DMS114 treated with DMSO at 0.1 percent for 48 hours (cell line): ENCODE data around the gene SPATA2.

Experiments
- DNase-seq: peaks from one replicate; lab custom pipeline; 2025; ENCODE audit not compliant: unreplicated experiment; lab: John Stamatoyannopoulos, UW

SPATA2 gene

DNA sequence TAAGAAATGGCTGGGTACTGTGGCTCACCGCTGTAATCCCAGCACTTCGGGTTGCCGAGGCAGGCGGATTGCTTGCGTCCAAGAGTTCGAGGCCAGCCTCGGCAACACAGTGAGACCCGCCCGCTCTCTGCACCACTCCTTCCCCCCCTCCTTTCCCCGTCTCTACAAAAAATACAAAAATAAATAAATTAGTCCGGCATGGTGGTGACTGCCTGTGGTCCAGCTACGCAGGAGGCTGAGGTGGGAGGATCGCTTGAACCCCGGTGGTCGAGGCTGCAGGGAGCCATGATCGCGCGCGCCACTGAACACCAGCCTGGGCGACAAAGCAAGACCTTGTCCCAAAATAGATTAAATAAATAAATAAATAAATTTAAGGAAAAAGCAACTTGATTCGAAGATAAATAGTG lies 20.4 kb upstream of the SPATA2 start:
- DNase-seq: no peak

DNA sequence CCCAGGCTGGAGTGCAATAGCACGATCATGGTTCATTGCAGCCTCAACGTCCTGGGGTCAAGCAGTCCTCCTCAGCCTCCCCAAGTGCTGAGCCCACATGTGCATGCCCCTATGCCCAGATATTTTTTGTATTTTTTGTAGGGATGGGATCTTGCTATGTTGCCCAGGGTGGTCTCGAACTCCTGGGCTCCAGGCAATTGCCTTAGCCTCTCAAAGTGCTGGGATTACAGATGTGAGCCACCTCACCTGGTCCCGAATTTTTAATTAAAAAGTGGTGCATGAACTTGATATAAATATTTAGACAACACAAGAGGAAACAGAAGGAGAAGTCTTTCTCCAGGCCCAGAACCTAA lies 13.8 kb upstream of the SPATA2 start:
- DNase-seq: no peak

DNA sequence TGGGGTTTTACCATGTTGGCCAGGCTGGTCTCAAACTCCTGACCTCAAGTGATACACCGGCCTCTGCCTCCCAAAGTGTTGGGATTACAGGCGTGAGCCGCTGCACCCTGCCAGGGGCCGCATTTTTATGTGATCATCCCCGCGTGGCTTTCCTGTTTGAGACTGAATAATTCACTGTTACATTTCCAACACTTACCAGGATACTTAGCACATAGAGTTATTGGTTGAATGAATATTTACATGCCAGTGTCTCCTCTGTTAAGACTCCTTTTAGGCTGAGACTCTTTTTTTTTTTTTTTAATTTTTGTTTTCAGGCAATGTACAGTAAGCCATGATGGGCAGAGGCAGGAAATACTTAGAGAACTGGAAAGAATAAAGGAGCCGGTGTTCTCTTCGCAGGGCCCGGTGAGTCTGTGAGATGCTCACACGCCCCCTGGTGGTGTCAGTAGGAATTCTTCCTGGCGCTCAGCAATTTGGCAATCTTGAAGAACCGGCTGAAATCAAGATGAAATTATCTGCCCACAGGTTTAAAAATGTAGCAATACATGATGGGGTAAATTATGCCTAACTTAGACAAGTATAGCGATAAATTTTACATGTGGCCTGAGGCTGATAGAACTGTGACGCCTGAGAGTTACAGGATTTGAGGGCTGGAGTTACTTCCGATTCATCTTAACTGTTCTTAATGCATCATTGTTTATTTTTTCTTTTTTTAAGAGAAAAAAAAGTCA lies 13.2 kb upstream of the SPATA2 start:
- DNase-seq: peak; percentile 90

DNA sequence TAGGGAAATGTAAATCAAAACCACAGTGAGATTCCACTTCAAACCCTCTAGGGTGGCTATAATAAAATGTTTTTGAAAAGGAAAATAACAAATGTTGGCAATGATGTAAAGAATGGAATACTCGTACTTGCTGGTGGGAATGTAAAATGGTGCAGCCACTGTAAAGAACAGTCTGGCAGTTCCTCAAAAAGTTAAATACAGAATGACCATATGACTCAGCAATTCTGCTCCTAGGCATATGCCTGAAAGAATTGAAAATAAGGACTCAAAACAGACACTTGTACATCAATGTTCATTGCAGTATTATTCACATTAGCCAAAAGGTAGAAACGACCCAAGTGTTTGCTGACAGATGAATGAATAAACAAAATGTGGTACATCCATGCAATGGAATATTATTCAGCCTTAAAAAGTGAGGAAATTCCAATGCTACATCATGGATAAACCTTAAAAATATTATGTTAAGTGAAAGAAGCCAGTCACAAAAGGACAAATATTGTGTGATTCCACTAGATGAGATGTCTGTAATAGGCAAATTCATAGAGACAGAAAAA lies 10.6 kb upstream of the SPATA2 start:
- DNase-seq: no peak

DNA sequence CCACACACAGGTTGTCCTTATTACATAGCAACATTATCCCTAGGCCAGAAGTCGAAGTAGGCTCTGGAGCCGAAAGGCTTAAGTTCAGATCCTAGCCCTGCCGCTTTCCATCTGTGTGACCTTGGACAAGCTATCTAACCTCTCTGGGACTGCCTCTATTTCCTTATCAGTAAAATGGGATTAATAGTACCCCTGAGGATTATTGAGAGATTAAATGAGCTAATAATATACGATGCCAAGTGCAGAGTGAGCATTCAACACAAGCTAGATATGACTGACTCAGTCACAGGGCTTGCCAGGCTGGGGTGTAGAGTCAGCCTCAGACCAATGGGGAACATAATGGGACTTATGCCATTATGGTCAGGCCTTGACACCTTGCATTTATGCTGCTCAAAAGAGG lies 8.9 kb upstream of the SPATA2 start:
- no peak for DNase-seq

DNA sequence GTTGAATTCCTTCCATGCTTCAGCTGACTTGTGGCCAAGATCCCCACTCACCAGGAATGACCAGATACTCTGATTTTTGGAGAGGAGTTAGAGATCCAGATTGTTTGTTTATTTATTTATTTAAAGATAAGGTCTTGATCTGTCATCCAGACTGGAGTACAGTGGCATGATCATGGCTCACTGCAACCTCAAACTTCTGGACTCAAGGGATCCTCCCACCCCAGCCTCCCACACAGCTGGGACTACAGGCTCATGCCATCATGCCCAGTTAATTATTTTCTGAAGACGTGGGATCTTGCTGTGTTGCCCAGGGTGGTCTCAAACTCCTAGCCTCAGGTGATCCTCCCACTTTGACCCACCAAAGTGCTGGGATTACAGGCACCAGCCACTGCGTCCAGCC lies 4.1 kb upstream of the SPATA2 start:
- no peak for DNase-seq

DNA sequence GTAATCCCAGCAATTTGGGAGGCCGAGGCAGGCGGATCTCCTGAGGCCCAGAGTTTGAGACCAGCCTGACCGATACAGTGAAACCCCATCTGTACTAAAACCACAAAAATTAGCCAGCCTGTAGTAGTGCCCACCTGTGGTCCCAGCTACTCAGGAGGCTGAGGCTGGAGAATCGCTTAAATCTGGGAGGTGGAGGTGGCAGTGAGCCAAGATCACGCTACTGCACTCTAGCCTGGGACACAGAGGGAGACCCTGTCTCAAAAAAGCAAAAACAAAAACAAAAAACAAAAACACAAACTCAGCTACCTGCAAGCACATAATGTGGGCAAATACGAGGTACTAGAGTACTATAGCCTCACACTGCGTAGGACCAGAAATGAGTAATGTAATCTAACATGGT lies 3.7 kb upstream of the SPATA2 start:
- DNase-seq: no peak

DNA sequence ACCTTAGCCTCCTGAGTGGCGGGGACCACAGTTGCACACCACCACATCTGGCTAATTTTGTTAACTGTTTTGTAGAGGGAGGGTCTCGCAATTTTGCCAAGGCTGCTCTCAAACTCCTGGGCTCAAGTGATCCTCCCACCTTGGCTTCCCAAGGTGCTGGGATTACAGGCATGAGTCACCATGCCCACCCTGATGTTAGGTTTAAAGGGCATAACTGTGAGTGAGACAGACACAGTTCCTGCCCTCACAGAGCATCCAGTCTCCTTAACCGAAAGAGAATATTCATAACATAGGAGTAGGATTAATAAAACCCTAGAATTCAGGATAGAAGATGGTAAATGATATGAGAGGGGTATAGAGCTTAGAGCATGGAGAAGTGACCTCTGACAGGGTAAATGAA lies 3.1 kb upstream of the SPATA2 start:
- no peak for DNase-seq

DNA sequence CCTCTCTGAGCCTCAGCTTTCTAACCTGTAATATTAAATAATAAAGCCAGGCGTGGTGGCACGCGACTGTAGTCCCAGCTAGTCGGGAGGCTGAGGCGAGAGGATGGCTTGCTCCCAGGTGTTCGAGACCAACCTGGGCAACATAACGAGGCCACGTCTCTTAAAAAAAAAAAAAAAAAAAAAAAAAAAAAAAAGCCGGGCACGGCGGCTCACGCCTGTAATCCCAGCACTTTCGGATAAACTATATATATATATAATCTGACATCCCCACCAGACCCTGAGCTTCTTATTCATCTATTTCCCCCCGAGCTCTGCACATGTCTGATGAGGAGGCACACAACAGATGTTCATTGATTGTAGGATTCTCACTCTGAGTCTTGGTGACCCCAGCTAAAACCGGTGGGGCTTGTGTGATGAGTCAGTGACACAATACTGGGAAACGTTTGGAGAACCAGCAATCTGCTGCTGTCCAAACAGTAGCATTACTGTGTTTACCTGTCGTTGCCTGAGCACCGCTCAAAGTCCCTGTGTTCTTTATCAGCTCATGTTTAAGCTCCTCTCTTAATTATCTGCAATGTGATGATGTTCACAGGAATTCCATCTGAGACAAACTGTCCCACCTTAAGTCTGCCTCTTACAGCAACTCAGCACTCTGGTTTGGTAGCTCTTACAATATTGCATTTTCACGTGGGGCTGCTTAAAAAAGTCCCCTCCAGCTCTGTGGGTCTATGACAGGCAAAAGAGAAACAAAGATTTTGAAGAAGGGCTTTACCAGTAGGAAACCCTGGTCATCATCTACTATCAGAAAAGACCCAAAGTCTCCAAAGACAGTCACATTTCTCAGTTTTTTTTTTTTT lies 1.0 kb upstream of the SPATA2 start:
- DNase-seq: peak; percentile 56

DNA sequence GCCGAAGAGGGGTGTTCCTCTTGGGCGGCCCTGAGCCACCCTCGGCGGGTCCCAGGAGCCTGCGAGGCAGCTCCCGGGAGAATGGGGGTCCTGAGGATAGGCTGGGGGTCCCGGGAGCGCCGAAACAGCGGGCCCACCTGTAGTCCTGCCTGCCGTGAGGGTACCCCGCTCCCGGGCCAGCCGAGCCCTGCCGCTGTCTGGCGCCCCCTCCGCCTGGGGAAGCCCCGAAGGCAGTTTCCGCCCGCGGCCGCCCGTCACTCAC lies 280 bp downstream of the SPATA2 start:
- no peak for DNase-seq

DNA sequence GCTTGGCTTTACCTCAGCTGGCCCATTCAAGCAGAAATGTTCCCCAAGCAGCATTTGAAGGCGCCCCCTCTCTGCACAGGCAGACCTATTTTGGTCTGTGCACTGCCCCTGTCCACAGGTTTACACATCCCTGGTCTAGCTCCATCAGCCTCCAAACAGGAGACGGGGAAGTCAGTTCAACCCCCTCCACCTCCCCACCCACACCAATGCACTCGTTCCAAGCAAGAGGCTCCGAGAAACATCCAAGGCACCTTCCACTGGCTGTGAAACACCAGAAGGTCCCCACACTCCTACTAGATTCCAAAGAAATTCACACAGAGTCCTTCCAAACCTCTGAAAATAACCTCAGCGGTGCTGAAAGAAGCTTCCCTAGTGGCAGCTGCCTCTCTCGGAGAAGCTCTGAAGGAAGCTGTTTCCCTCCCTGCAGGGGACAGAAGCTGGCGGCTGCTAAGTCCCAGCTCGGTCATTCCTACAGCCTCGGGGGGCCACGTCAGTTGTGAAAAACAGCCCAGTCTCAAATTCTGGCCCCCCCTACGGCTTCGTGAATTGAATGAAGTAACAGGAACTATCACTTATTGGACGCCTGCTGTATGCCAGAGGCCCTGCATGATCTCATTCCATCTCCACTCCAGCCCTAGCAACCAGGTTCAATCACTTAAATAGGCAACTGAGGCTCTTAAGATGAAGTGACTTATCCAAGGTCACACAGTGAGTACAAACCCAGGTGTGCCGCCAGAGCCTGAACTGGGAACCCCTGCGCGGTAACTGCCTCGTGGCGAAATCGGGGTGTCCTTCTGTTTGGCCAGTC lies 815 bp downstream of the SPATA2 start:
- no peak for DNase-seq

DNA sequence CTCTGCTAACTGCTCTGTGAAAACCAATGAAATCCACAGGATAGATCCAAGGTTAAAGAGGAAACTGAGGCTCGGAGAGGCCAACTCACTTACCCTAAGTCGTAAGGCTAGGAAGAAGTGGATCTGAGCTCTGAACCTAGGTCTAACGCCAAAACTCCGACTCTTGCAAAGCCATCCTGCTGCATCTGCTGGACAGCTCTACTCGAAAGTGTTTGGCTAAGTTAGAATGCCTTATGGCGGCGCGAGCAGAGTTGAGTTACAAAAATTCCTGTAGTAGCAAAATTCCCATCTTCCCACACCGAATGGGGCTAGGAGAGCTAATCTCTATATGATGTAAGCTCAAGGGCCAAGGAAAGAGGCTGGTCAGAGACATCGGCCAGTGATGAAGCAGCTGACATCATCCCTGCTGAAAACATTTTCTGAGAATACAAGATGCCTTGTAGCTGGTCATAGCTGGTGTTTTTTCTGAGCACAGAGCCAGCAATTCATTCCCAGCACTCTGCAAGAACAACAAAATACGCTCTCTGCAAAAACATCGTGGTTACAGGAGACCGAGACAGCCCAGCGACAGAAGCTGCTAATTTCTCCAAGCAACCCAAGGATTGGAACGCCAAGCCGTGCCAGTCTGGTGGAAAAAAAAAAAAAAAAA lies 1.8 kb downstream of the SPATA2 start:
- DNase-seq: no peak

DNA sequence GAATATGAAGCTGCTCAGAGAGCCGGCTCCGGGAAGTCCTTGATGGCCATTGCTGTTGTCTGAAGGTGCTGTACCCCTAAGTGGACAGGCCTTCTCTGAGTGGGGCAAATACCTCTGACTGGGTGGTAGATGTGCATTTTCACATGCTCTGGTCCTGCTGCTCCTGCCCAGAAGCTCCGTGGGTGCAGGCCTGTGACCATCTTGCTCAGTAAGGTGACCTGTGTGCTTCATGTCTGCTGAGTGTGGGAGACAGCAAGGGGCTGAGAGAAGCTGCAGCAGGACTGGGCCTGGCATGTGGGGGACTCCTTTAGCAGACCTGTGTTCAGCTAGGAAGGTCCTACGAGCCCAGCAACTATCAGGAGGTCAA lies 5.0 kb downstream of the SPATA2 start:
- DNase-seq: no peak

DNA sequence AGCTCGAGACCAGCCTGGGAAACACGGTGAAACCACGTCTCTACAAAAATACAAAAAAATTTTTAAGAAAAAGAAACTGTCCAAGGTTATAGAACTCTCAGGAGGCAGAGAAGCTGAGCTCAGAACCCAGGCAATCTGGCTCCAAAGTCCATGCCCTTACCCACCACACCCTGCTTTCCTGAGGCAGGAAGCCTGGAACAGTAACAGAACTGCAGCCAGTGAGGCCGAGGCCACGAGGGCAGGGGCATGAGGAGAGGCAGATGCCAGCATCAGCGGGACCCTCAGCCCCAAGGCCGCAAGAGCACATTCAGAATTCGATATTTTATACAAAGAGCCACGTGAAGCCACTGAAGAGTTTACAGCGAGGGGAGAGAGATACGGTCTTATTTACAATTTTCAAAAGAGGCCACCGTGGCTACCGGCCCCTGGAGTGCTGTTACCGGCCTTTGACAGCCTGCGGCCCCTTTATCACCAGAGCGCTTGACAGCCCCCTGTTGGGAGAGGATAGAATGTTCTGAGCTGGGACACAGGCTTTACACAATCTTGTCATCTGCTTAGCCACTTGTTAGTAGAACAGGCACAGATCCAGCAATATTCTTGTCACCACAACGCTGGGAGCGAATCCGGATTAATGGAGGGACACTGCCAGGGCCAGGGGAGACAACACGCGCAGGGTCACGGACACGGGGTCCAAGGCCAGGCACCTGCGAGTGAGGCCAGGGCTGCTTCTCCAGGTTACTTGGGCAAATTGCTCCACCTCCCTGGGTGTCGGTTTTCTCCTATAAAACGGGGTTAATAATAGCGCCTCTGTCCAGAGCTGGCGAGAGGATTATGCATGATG lies 5.6 kb downstream of the SPATA2 start:
- peak; percentile 31 for DNase-seq

DNA sequence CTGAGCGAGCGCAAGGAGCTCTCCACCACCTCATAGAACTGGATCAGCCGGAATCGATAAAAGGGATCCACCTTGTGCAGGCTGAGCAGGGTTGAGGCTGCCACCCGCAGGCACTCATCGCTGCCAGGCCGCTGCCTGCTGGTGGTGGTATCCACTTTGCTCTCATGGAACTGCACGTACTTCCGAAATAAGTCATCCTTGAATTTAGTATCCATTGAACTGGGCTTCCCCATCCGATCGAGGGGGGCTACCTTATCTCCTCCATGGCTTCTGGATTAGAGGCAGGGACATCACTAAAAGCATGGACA lies 7.1 kb downstream of the SPATA2 start:
- DNase-seq: no peak

DNA sequence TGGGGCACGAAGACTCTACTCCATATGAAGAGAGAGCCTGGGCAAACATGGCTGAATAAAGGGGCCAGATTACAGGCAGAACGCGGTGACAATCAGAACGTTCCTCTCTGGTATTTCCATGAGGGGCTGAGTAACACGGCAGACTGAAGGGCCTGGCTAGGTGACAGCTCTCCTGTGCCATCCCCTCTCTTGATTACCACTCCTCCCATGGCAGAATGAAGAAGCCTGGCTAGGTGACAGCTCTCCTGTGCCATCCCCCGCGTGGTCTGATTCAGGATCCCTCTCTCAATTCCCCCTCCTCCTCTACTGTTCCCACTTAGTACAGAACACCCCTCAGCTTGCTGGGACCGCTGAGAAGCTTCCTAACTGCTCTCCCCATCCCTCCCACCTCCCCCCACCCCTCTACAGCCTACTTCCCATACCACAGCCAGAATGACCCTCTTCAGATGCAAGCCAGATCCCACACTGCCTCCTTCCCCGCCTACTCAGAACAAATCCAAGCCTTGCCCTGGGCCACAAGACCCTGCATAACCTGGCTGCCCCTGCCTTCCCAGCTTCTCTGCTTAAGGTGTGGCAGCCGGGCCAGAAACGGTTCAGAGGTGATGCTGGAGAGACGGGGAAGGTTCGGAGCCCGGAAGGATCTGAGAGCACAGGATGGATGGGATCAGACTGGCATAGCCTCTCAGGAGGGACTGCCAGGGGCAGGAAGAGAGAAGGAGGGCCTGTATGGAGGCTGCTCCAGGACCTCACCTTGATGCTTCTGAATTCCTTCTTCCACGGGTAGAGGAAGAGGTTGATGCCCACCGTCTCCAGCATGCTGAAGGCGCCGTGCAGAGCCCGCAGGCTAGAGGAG lies 7.7 kb downstream of the SPATA2 start:
- DNase-seq: no peak

DNA sequence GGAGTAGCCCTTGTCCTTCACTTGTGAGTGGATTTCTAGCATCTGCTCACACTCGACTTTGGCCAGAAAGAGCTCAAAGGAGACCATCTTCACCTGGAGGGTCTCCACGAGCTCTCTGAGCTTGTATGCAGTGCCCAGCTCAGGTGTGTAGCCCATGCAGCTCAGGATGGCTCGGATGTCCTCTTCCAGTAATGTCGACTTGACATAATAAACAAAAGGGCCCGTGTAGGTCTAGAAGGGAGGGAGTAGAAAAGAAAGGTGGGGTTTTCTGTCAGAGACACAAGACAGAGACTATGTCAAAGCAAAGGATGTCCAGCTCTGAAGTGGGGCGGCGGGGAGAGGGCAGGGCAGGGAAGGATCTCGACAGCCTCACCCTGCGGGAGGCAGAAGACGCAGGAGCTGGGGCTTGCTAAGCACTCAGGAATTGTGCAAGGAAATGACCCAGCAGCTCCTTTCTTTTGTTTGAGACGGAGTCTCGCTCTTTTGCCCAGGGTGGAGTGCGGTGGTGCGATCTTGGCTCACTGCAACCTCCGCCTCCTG lies 8.6 kb downstream of the SPATA2 start:
- no peak for DNase-seq

DNA sequence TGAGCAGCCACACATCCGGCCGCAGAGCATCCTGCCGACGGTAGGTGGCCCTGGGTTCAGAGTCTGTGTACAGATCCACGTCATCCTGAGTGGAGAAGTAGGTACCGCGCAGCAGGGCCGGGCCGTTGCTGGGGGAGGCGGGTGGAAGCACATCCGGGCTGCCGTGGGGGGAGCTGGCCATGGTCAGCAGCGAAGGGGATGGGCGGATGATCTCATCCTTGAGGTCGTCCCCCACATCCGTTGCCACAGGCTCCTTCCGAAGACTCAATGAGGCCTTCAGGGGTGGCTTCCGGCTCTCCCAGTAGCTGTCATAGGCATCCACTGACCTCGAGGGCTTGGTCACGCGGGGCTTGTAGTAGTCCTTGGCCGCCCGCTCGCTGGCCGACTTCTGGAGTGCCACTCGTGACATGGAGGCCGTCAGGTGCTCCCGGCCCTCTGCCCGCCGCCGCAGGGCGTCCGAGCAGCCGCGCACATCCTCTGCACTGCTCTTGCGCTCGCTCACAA lies 9.2 kb downstream of the SPATA2 start:
- no peak for DNase-seq

DNA sequence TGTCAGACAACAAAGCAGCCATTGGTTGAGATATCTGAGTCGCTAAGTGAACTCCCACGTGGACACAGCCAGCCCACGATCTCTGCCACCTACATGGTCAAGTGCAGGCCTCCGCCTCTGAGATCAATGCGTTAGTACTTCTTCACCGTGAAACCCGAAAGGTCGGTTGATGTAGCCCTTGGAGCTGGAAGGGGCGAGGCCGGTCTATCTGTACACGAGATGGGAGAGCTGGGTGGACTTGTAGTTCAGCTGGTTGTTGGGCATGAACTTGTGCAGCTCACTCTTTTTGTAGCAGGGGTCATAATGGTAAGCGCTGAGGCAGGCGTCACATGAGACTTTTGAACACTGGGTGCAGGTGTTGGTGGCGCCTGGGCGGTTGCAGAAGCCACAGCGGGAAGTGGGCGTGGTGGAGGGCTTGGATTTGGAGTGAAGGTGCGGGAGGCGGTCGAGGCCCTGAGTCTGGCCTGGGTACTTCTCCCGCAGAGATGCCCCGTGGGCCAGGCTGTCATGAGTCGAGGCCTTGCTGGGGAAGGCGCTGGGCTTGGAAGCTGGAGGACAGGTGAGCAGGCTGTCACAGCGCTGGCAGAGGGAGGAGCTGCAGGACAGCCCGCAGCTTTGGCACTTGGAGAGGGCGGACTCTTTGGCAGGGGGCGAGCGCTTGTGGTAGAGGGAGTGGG lies 9.8 kb downstream of the SPATA2 start:
- DNase-seq: no peak
